GM19043 (cell line): ENCODE measurements around the gene RAB11FIP2.
A peak's percentile ranks its signal among the peaks of the same experiment; 100 is the strongest.
"Not testable (repeated sequence)": the region's sequence is repeated elsewhere in the genome, so short reads cannot be mapped to it uniquely, and the experiment has no call there.

Source experiments
- ATAC-seq: cut with Tn5 transposase; IDR thresholded peaks from one replicate; pipeline ENCODE4 v1.9.1; 2021; ENCODE audit warnings: low read depth; ENCODE audit not compliant: unreplicated experiment

Gene RAB11FIP2

GRCh38 chr10:118046395-118047156 is at the start of gene RAB11FIP2:
Gene RAB11FIP2 (minus strand): TSS chr10:118046941. CDS start chr10:118046163, 778 bp downstream.
- ATAC-seq, result peak; percentile 98

- ATAC-seq, result no peak
Measured at GRCh38 chr10:118096022-118096421, 49.3 kb upstream of the RAB11FIP2 start.

- ATAC-seq, result no peak
Measured at GRCh38 chr10:118092209-118092608, 45.5 kb upstream of the RAB11FIP2 start.

GRCh38 chr10:118080817-118081216 is 34.1 kb upstream of the RAB11FIP2 start:
- no peak for ATAC-seq

- ATAC-seq, result no peak
Measured at GRCh38 chr10:118076705-118077104, 30.0 kb upstream of the RAB11FIP2 start.

- ATAC-seq, result no peak
Measured at GRCh38 chr10:118072840-118073239, 26.1 kb upstream of the RAB11FIP2 start.

- ATAC-seq, result not testable (repeated sequence)
Measured at GRCh38 chr10:118067389-118067788, 20.6 kb upstream of the RAB11FIP2 start.

- ATAC-seq, result no peak
Measured at GRCh38 chr10:118062798-118063238, 16.1 kb upstream of the RAB11FIP2 start.

GRCh38 chr10:118058371-118058770 is 11.6 kb upstream of the RAB11FIP2 start:
- no peak for ATAC-seq

- no peak for ATAC-seq
Measured at GRCh38 chr10:118057361-118057760, 10.6 kb upstream of the RAB11FIP2 start.

- no peak for ATAC-seq
Measured at GRCh38 chr10:118054383-118054782, 7.6 kb upstream of the RAB11FIP2 start.

GRCh38 chr10:118052816-118053215 is 6.1 kb upstream of the RAB11FIP2 start:
- no peak for ATAC-seq

GRCh38 chr10:118047880-118048279 is 1.1 kb upstream of the RAB11FIP2 start:
- no peak for ATAC-seq

GRCh38 chr10:118047157-118047719 is 497 bp upstream of the RAB11FIP2 start:
- no peak for ATAC-seq

- ATAC-seq, result peak; percentile 13
Measured at GRCh38 chr10:118045837-118046394, 825 bp downstream of the RAB11FIP2 start.

- no peak for ATAC-seq
Measured at GRCh38 chr10:118045158-118045836, 1.4 kb downstream of the RAB11FIP2 start.

- no peak for ATAC-seq
Measured at GRCh38 chr10:118042827-118043242, 3.9 kb downstream of the RAB11FIP2 start.

GRCh38 chr10:118042336-118042735 is 4.4 kb downstream of the RAB11FIP2 start:
- ATAC-seq, result no peak

- ATAC-seq, result no peak
Measured at GRCh38 chr10:118041316-118041715, 5.4 kb downstream of the RAB11FIP2 start.

- no peak for ATAC-seq
Measured at GRCh38 chr10:118036281-118036875, 10.4 kb downstream of the RAB11FIP2 start.
